HEK293T (cell line): Measurements from ENCODE around the gene SMG1.

Experiments
- BHLHE40 ChIP-seq: fragments of 450-650 bp; IDR thresholded peaks from 2 replicates; pipeline ENCODE4 v1.6.1; 2016; ENCODE audit warnings: mild to moderate bottlenecking, moderate library complexity, borderline replicate concordance
- CTBP1 ChIP-seq: fragments of 450-650 bp; IDR thresholded peaks from 2 replicates; pipeline ENCODE4 v1.6.1; 2016; ENCODE audit warnings: borderline replicate concordance
- FOXA1 ChIP-seq: fragments of 450-650 bp; IDR thresholded peaks from 2 replicates; pipeline ENCODE4 v1.6.1; 2016; ENCODE audit warnings: mild to moderate bottlenecking
- FOXK2 ChIP-seq: fragments of 450-650 bp; IDR thresholded peaks from 2 replicates; pipeline ENCODE4 v1.6.1; 2016; ENCODE audit warnings: mild to moderate bottlenecking
- L3MBTL2 ChIP-seq: fragments of 450-650 bp; conservative IDR thresholded peaks from 2 replicates; pipeline ENCODE4 v1.6.1; 2016; ENCODE audit warnings: mild to moderate bottlenecking
- SP1 ChIP-seq: fragments of 450-650 bp; IDR thresholded peaks from 2 replicates; pipeline ENCODE4 v1.6.1; 2017
- TARDBP ChIP-seq: fragments of 450-650 bp; IDR thresholded peaks from 2 replicates; pipeline ENCODE4 v1.6.1; 2016

DNA sequence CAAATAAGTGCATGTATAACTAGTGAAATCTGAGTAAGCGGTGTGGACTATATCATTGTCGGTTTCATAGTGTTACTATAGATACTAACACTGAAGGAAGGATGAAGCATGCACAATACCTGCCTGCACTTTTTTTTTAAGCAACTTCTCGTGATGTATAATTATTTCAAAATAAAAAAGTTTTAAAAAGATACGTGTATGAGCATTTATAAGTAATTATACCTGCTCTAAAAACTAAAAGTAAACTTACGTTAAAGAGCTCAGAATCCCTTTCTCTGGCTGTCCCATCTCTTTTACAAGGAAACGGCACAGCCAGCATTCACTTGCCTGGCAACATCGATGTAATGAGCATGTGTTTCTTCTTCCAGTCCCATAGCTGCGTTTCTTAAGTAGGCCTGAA is 93.6 kb downstream of the SMG1 start:
- no peak for TF ChIP-seq TARDBP
- TF ChIP-seq FOXA1 = no peak
- no peak for TF ChIP-seq FOXK2
- no peak for TF ChIP-seq L3MBTL2
- TF ChIP-seq BHLHE40 = no peak
- no peak for TF ChIP-seq SP1
- TF ChIP-seq CTBP1 = no peak
